Measurements from ENCODE around the gene NR0B1. TPM values are rescaled to one million over a fixed set of nuclear protein-coding genes. Genes with fewer than 3 reads are reported as not detected.

The NR0B1 gene
- total RNA-seq, 4 donors from 2014 or later, result not detected

- no peaks in the 10 kb centered on the region for H3K9me3 ChIP-seq
- in situ Hi-C loops (cut with MboI; ENCODE audit: low pct_ligation_motif_present in 1 of 4, low pct_unique_long_range_greater_than_20kb in 1 of 4, low sequenced_read_pairs in 3 of 4) (no loop called here), intact Hi-C loops (cut with DNase I; ENCODE audit: low total_unique reads) (no loop called here)
- H3K27me3 ChIP-seq, result peaks cover 8% of the 10 kb centered on the region
- H3K36me3 ChIP-seq, result no peaks in the 10 kb centered on the region
- no peak for DNase-seq
- TF ChIP-seq, protein P1, sequence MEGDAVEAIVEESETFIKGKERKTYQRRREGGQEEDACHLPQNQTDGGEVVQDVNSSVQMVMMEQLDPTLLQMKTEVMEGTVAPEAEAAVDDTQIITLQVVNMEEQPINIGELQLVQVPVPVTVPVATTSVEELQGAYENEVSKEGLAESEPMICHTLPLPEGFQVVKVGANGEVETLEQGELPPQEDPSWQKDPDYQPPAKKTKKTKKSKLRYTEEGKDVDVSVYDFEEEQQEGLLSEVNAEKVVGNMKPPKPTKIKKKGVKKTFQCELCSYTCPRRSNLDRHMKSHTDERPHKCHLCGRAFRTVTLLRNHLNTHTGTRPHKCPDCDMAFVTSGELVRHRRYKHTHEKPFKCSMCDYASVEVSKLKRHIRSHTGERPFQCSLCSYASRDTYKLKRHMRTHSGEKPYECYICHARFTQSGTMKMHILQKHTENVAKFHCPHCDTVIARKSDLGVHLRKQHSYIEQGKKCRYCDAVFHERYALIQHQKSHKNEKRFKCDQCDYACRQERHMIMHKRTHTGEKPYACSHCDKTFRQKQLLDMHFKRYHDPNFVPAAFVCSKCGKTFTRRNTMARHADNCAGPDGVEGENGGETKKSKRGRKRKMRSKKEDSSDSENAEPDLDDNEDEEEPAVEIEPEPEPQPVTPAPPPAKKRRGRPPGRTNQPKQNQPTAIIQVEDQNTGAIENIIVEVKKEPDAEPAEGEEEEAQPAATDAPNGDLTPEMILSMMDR (IDR thresholded peaks at IDR 0.05), result no peak
- TF ChIP-seq POLR2AphosphoS5 (IDR thresholded peaks at IDR 0.05) (no peak), EP300 (IDR thresholded peaks at IDR 0.05; ENCODE audit: low read depth) (no peak), POLR2A (IDR thresholded peaks at IDR 0.05) (no peak)
- no peak overlapping the region for H3K4me3 ChIP-seq
- no peak overlapping the region for H3K27ac ChIP-seq
- no peaks in the 10 kb centered on the region for H3K4me1 ChIP-seq
- WGBS, 2 donors (ENCODE audit: low coverage in 1 of 2), result 59% methylated on average over 6 of the region's 6 CpGs; no CpG with 5 or more reads in 1 of the 2 donors
Measured at GRCh38 chrX:30302956-30303355, 6.2 kb downstream of the NR0B1 start.

- no peaks in the 10 kb centered on the region for H3K36me3 ChIP-seq
- intact Hi-C loops (cut with DNase I; ENCODE audit: low total_unique reads), result no loop called here
- no peaks in the 10 kb centered on the region for H3K27me3 ChIP-seq
- no peak overlapping the region for H3K27ac ChIP-seq
- H3K4me3 ChIP-seq, result no peak overlapping the region
- no peaks in the 10 kb centered on the region for H3K4me1 ChIP-seq
- in situ Hi-C loops (cut with MboI; ENCODE audit: low pct_ligation_motif_present in 1 of 4, low pct_unique_long_range_greater_than_20kb in 1 of 4, low sequenced_read_pairs in 3 of 4), result no loop called here
- DNase-seq, result no peak
- no peaks in the 10 kb centered on the region for H3K9me3 ChIP-seq
- TF ChIP-seq, protein P1 (IDR thresholded peaks at IDR 0.05), result no peak
- TF ChIP-seq EP300 (IDR thresholded peaks at IDR 0.05; ENCODE audit: low read depth) (no peak), POLR2AphosphoS5 (IDR thresholded peaks at IDR 0.05) (no peak), POLR2A (IDR thresholded peaks at IDR 0.05) (no peak)
- 68% methylated on average over 5 of the region's 5 CpGs; no CpG with 5 or more reads in 1 of the 2 donors for WGBS, 2 donors (ENCODE audit: low coverage in 1 of 2)
Measured at GRCh38 chrX:30301963-30302362, 7.2 kb downstream of the NR0B1 start.

DNA sequence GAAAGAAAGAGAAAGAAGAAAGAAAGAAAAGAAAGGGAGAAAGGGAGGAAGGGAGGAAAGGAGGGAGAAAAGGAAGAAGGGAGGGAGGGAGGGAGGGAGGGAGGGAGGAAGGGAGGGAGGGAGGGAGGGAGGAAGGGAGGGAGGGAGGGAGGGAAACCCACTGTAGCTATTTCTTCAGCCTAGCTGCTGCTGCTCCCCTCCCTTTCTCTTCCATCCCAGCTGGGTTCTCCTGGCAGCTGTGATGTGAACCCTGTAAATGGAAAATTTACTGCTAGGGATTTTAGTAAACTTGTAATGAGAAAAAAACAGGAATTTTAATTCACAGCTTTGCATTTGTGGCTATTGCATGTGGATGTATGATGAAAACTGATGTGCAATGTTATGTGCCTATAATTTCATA is 8.0 kb downstream of the NR0B1 start:
- no peak for TF ChIP-seq EP300 (IDR thresholded peaks at IDR 0.05; ENCODE audit: low read depth)
- TF ChIP-seq POLR2A (IDR thresholded peaks at IDR 0.05), result no peak
- TF ChIP-seq, protein P1 (IDR thresholded peaks at IDR 0.05), result no peak
- no peak for TF ChIP-seq POLR2AphosphoS5 (IDR thresholded peaks at IDR 0.05)
- no peak overlapping the region for H3K4me3 ChIP-seq
- H3K27me3 ChIP-seq, result no peaks in the 10 kb centered on the region
- intact Hi-C loops (cut with DNase I; ENCODE audit: low total_unique reads) (no loop called here), in situ Hi-C loops (cut with MboI; ENCODE audit: low pct_ligation_motif_present in 1 of 4, low pct_unique_long_range_greater_than_20kb in 1 of 4, low sequenced_read_pairs in 3 of 4) (no loop called here)
- no peaks in the 10 kb centered on the region for H3K4me1 ChIP-seq
- DNase-seq, result no peak
- H3K27ac ChIP-seq, result no peak overlapping the region
- H3K9me3 ChIP-seq, result no peaks in the 10 kb centered on the region
- no peaks in the 10 kb centered on the region for H3K36me3 ChIP-seq

DNA sequence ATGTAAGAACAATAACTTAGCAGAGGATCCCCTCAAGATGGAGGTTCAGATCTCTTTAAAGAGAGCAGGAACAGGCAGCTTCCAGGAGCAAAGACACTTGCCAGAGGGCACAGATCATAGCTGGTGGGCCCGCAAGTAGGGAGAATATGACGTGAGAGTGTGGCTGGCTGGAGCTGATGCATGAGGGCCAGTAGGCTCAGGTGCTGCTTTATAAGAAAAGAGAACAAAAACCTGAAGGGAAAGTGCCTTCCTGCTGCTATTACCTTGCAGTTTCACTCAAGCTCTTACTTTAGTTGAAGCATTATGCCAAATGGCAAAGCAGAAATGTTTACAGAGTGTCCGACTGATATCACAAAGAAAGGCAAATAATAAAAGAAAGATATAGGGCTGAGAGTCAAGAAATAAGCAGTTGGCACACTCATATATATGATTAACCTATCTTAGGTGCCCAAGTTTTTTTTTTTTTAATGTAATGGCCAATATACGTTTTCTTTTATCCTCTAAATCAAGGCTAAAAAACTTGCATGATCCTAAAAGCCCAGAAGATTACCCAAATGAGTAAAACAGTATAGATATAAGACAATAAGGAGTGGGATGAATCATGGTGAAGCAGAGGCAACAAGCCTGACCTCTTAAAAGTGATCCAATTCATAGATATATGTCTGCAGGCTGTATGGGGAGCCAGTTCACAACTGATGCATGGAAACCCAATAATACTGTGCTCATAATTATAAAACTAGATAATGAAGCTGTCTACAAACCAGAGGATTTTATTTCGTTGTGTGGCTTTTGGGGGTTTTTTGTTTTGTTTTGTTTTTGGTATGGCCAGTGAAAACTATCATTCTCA is 12.6 kb downstream of the NR0B1 start:
- H3K27ac ChIP-seq, result no peak overlapping the region
- H3K36me3 ChIP-seq, result no peaks in the 10 kb centered on the region
- DNase-seq, result no peak
- H3K9me3 ChIP-seq, result no peaks in the 10 kb centered on the region
- in situ Hi-C loops (cut with MboI; ENCODE audit: low pct_ligation_motif_present in 1 of 4, low pct_unique_long_range_greater_than_20kb in 1 of 4, low sequenced_read_pairs in 3 of 4) (no loop called here), intact Hi-C loops (cut with DNase I; ENCODE audit: low total_unique reads) (no loop called here)
- 20 to 47% methylated on average over 2 to 5 of the region's 5 CpGs for WGBS, 2 donors (ENCODE audit: low coverage in 1 of 2)
- no peaks in the 10 kb centered on the region for H3K4me1 ChIP-seq
- no peak for TF ChIP-seq EP300 (IDR thresholded peaks at IDR 0.05; ENCODE audit: low read depth)
- TF ChIP-seq, protein P1 (IDR thresholded peaks at IDR 0.05), result no peak
- no peak for TF ChIP-seq POLR2A (IDR thresholded peaks at IDR 0.05)
- TF ChIP-seq POLR2AphosphoS5 (IDR thresholded peaks at IDR 0.05), result no peak
- H3K27me3 ChIP-seq, result no peaks in the 10 kb centered on the region
- H3K4me3 ChIP-seq, result no peak overlapping the region

Measured in transverse colon (tissue), 4 donors.